Lower leg skin (tissue), 3 donors: ENCODE measurements around the gene SLCO2B1.

Experiments
- POLR2A ChIP-seq, 2 donors: fragments of 450-650 bp; IDR thresholded peaks; one replicate each; pipeline ENCODE4 v1.6.1; 2016 to 2017; ENCODE audit warnings: antibody characterized with exemption in 2 of 2, mild to moderate bottlenecking in 1 of 2, moderate library complexity in 1 of 2
- TF ChIP-seq, protein P1 (sequence below), 3 donors: fragments of 450-650 bp; IDR thresholded peaks; one replicate each; pipeline ENCODE4 v1.5.1; 2016; ENCODE audit warnings: antibody characterized with exemption in 3 of 3, mild to moderate bottlenecking in 3 of 3, moderate library complexity in 2 of 3

DNA sequence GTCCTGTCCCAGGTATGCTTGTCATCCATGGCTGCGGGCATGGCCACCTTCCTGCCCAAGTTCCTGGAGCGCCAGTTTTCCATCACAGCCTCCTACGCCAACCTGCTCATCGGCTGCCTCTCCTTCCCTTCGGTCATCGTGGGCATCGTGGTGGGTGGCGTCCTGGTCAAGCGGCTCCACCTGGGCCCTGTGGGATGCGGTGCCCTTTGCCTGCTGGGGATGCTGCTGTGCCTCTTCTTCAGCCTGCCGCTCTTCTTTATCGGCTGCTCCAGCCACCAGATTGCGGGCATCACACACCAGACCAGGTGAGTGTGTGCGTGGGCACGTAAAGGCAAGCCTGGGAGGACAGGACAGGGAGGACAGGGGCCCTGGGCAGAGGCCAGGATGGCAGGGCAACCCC, 42.4 kb downstream of the SLCO2B1 start:
- TF ChIP-seq, protein P1, sequence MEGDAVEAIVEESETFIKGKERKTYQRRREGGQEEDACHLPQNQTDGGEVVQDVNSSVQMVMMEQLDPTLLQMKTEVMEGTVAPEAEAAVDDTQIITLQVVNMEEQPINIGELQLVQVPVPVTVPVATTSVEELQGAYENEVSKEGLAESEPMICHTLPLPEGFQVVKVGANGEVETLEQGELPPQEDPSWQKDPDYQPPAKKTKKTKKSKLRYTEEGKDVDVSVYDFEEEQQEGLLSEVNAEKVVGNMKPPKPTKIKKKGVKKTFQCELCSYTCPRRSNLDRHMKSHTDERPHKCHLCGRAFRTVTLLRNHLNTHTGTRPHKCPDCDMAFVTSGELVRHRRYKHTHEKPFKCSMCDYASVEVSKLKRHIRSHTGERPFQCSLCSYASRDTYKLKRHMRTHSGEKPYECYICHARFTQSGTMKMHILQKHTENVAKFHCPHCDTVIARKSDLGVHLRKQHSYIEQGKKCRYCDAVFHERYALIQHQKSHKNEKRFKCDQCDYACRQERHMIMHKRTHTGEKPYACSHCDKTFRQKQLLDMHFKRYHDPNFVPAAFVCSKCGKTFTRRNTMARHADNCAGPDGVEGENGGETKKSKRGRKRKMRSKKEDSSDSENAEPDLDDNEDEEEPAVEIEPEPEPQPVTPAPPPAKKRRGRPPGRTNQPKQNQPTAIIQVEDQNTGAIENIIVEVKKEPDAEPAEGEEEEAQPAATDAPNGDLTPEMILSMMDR (IDR thresholded peaks at IDR 0.05): no peak
- TF ChIP-seq POLR2A (IDR thresholded peaks at IDR 0.05): no peak
